Rectal smooth muscle tissue (tissue), 1 donor: ENCODE data around the gene PPP4R3A.
A peak's percentile ranks its signal among the peaks of the same experiment; 100 is the strongest.
"Not testable (repeated sequence)": the region's sequence is repeated elsewhere in the genome, so short reads cannot be mapped to it uniquely, and the experiment has no call there.

Experiments
- H3K27ac ChIP-seq: one replicate; pipeline ENCODE4 v1.7.0; 2013; ENCODE audit warnings: low read depth, low read length, inconsistent platforms
- H3K27me3 ChIP-seq: one replicate; pipeline ENCODE4 v1.7.0; 2013; ENCODE audit warnings: low read length; ENCODE audit not compliant: control insufficient read depth, insufficient read depth
- H3K36me3 ChIP-seq: one replicate; pipeline ENCODE4 v1.7.0; 2013; ENCODE audit warnings: low read length; ENCODE audit not compliant: control insufficient read depth, insufficient read depth
- H3K4me1 ChIP-seq: one replicate; pipeline ENCODE4 v1.7.0; 2013; ENCODE audit warnings: low read length; ENCODE audit not compliant: control insufficient read depth, insufficient read depth
- H3K4me3 ChIP-seq: one replicate; pipeline ENCODE4 v1.7.0; 2013; ENCODE audit warnings: low read length
- H3K9ac ChIP-seq: one replicate; pipeline ENCODE4 v1.7.0; 2013; ENCODE audit warnings: low read length

The PPP4R3A gene

DNA sequence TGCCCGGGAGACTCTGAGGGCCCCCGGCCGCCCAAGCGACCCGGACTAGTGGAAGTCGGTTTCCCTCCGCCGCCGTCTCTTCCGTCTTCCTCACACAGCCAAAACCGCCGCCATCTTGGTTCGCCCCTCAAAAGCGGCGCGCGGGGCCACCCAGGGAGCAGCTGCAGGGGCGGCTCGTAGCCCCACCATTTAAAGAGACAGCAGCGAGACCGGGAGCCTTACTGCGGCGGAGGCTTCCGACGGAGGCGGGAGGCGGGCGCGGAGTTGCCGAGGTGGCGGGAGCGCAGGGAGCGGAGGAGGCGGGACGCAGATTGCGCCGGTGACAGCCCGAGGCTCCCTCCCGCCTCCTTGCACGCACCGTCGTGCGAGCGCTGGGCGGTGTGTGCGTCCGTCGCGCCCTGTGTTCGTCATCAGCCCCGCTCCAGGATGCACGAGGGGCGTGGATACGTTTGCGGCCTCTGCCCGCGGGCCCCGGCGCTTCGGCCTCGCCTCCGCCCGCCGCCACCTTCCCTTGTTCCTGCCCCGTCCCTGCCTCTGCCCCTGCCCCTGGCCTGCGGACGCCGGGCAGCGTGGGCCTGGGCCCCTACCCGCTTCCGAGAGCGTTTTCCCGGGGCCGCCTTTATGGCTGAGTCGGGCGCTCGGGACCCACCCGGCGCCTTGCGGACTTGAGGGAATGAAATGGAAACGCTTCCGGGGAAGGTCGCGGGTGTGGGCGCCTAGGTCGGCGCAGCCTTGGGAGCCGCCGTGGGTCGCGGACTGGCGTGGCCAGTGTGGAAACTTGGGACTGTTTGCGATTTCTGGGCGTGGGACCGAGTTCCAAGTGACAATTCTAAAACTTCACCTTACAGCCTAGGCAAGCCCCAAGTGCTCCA lies at the start of gene PPP4R3A:
Gene PPP4R3A, minus strand, starts transcription at position 140 of the 872 bp plus-strand sequence. CDS start 663 bp downstream, outside the sequence.
- Histone ChIP-seq H3K36me3 (no peaks in the 10 kb centered on the region), H3K9ac (peak within 1 kb of the TSS; percentile 92), H3K4me3 (peak within 1 kb of the TSS; percentile 91), H3K27ac (peak within 1 kb of the TSS; percentile 98), H3K4me1 (peaks cover 3% of the 10 kb centered on the region), H3K27me3 (no peaks in the 10 kb centered on the region)

DNA sequence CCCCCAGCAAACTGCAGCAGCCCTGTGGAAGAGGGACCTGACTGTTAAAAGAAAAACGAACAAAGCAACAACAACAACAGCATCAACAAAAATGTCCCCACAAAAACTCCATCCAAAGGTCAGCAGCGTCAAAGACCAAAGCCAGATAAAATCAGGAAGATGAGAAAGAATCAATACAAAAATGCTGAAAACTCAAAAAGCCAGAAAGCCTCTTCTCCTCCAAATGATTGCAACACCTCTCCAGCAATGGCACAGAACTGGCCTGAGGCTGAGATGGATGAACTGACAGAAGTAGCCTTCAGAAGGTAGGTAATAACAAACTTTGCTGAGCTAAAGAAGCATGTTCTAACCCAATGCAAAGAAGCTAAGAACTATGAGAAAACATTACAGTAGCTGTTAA lies 45.4 kb upstream of the PPP4R3A start:
- no peak overlapping the region for H3K4me3 ChIP-seq
- H3K36me3 ChIP-seq: no peaks in the 10 kb centered on the region
- no peaks in the 10 kb centered on the region for H3K4me1 ChIP-seq
- no peaks in the 10 kb centered on the region for H3K27me3 ChIP-seq
- no peak overlapping the region for H3K9ac ChIP-seq
- H3K27ac ChIP-seq: no peak overlapping the region

DNA sequence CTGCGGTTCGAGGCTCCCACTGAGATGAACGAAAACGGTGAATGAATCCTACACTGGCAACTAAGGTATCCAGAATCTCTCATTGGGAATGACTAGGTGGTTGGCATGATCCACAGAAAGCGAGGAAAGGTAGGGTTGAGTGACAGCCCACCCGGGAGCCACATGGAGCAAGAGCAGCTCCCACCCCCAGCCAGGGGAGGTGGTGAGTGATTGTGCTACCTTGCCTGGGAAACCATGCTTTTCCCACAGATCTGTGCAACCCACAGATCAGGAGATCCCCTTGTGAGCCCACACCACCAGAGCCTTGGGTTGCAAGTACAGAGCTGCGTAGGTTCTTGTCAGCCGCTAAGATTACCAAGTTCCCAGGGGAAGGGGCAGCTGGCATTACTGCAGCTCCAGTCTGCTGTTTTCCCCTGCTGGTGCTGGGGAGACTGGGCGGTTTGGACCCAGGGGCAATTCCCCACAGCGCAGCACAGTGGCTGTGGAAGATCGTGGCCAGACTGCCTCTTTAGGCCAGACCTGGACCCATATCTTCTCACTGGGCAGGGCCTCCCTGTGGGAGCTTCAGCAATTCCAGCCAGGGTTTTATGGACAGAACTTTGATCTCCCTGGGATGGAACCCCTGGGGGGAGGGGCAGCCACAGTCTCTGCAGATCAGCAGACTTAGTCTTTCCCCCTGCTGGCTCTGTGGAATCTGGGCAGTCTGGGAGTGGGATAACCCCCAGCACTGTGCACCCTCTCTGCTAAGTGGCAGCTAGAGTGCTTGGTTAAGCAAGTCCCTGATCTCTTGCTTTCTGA lies 44.6 kb upstream of the PPP4R3A start:
- Histone ChIP-seq H3K27ac (no peak overlapping the region), H3K36me3 (no peaks in the 10 kb centered on the region), H3K4me3 (no peak overlapping the region), H3K4me1 (no peaks in the 10 kb centered on the region), H3K27me3 (no peaks in the 10 kb centered on the region), H3K9ac (no peak overlapping the region)

- H3K27me3 ChIP-seq: no peaks in the 10 kb centered on the region
- no peaks in the 10 kb centered on the region for H3K4me1 ChIP-seq
- no peak overlapping the region for H3K27ac ChIP-seq
- H3K4me3 ChIP-seq: no peak overlapping the region
- no peak overlapping the region for H3K9ac ChIP-seq
- no peaks in the 10 kb centered on the region for H3K36me3 ChIP-seq
Measured at GRCh38 chr14:91548108-91548507, 38.0 kb upstream of the PPP4R3A start.

DNA sequence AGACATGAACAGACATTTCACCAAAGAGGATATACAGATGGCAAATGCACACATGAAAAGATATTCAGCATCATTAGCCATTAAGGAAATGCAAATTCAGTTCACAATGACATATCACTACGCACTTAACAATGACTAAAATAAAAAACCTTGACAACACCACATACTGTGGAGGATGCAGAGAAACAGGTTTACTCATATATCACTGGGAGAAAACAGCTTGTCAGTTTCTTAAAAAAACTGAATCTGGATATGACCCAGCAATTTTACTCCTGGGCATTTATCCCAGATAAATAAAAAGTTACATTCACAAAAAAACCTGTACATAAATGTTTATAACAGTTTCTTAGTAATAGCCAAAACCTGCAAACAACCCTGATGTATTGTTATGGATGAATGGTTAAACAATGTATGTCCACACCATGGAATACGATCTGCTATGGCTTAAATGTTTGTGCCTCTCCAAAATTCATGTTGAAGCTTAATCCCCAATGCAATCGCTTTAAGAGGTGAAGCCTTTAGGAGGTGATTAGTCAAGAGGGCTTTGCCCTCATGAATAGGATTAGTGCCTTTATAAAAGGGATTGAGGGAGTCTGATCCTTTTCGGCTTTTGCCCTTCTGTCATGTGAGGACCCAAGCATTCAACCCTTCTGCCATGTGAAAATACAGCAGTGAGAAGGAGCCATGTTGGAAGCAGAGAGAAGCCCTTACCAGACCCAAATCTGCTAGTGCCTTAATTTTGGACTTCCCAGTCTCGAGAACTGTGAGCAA lies 36.0 kb upstream of the PPP4R3A start:
- no peaks in the 10 kb centered on the region for H3K4me1 ChIP-seq
- no peak overlapping the region for H3K9ac ChIP-seq
- no peak overlapping the region for H3K27ac ChIP-seq
- H3K36me3 ChIP-seq: no peaks in the 10 kb centered on the region
- no peak overlapping the region for H3K4me3 ChIP-seq
- H3K27me3 ChIP-seq: no peaks in the 10 kb centered on the region

- Histone ChIP-seq H3K9ac (no peak overlapping the region), H3K36me3 (no peaks in the 10 kb centered on the region), H3K4me1 (no peaks in the 10 kb centered on the region), H3K27me3 (no peaks in the 10 kb centered on the region), H3K27ac (no peak overlapping the region), H3K4me3 (no peak overlapping the region)
Measured at GRCh38 chr14:91545204-91545603, 35.1 kb upstream of the PPP4R3A start.

GRCh38 chr14:91536327-91536726 lies 26.2 kb upstream of the PPP4R3A start:
- Histone ChIP-seq H3K9ac (no peak overlapping the region), H3K4me1 (no peaks in the 10 kb centered on the region), H3K4me3 (no peak overlapping the region), H3K36me3 (no peaks in the 10 kb centered on the region), H3K27ac (no peak overlapping the region), H3K27me3 (no peaks in the 10 kb centered on the region)

DNA sequence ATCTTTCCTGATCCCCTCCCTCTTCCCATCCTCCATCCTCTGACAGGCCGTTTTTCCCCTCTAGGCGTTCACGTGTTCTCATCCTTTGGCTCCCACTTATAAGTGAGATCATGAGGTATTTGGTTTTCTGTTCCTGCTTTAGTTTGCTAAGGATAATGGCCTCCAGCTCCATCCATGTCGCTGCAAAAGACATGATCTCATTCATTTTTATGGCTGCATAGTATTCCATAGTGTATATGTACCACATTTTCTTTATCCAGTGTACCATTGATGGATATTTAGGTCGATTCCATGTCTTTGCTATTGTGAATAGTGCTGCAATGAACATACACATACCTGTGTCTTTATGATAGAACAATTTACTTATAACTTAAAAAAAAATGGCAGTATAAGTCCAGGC lies 23.9 kb upstream of the PPP4R3A start:
- not testable (repeated sequence) for H3K4me1 ChIP-seq, H3K4me3 ChIP-seq, H3K36me3 ChIP-seq, H3K9ac ChIP-seq, H3K27me3 ChIP-seq, H3K27ac ChIP-seq

GRCh38 chr14:91533623-91534022 lies 23.5 kb upstream of the PPP4R3A start:
- H3K27me3 ChIP-seq: no peaks in the 10 kb centered on the region
- no peaks in the 10 kb centered on the region for H3K36me3 ChIP-seq
- no peak overlapping the region for H3K4me3 ChIP-seq
- no peak overlapping the region for H3K27ac ChIP-seq
- H3K9ac ChIP-seq: no peak overlapping the region
- H3K4me1 ChIP-seq: no peaks in the 10 kb centered on the region

- no peak overlapping the region for H3K9ac ChIP-seq
- H3K27me3 ChIP-seq: no peaks in the 10 kb centered on the region
- H3K36me3 ChIP-seq: no peaks in the 10 kb centered on the region
- no peak overlapping the region for H3K4me3 ChIP-seq
- H3K4me1 ChIP-seq: no peaks in the 10 kb centered on the region
- no peak overlapping the region for H3K27ac ChIP-seq
Measured at GRCh38 chr14:91523972-91524371, 13.9 kb upstream of the PPP4R3A start.

GRCh38 chr14:91521061-91521640 lies 11.0 kb upstream of the PPP4R3A start:
- no peaks in the 10 kb centered on the region for H3K4me1 ChIP-seq
- no peak overlapping the region for H3K9ac ChIP-seq
- no peaks in the 10 kb centered on the region for H3K27me3 ChIP-seq
- no peaks in the 10 kb centered on the region for H3K36me3 ChIP-seq
- no peak overlapping the region for H3K27ac ChIP-seq
- H3K4me3 ChIP-seq: no peak overlapping the region

DNA sequence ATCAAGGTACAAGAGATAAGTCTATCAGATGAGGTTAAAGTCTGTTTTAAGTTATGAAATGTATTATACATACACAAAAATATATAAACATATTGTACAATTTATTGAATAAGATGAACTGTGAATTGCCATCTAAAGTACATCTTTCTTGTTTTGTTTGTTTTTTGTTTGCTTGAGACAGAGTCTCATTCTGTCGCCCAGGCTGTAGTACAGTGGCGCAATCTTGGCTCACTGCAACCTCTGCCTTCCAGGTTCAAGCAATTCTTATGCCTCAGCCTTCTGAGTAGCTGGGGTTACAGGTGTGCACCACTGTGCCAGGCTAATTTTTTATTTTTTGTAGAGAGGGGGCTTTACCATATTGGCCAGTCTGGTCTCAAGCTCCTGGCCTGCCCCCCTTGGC lies 10.0 kb upstream of the PPP4R3A start:
- Histone ChIP-seq H3K4me3 (no peak overlapping the region), H3K27me3 (no peaks in the 10 kb centered on the region), H3K4me1 (no peaks in the 10 kb centered on the region), H3K9ac (no peak overlapping the region), H3K36me3 (no peaks in the 10 kb centered on the region), H3K27ac (no peak overlapping the region)
